22Rv1 (cell line): ENCODE results near the gene MSI2.

ENCODE experiments used
- CTCF ChIP-seq: fragments of 450-650 bp; IDR thresholded peaks from 2 replicates; pipeline ENCODE4 v1.5.1; 2017; ENCODE audit warnings: mild to moderate bottlenecking
- ZFX ChIP-seq: fragments of 450-650 bp; IDR thresholded peaks from 2 replicates; pipeline ENCODE4 v1.6.1; 2017; ENCODE audit warnings: antibody characterized with exemption, borderline replicate concordance

GRCh38 chr17:57608369-57609124, 352.2 kb downstream of the MSI2 start:
- TF ChIP-seq CTCF (no peak), ZFX (no peak)
